ENCODE measurements around the gene CBX7. TPM values are rescaled to one million over a fixed set of nuclear protein-coding genes. Genes with fewer than 3 reads are reported as not detected.

Gene CBX7
- total RNA-seq, 1 donor from 2014 or later = 11.6 TPM

GRCh38 chr22:39114112-39114511 lies 38.4 kb downstream of the CBX7 start:
- Mint-ChIP-seq H3K4me3 (no peak overlapping the region), H3K27ac (no peak overlapping the region), H3K36me3 (ENCODE audit: low read depth) (no peaks in the 10 kb centered on the region), H3K4me1 (peaks cover 40% of the 10 kb centered on the region), H3K27me3 (no peaks in the 10 kb centered on the region), H3K9me3 (no peaks in the 10 kb centered on the region)
- DNase-seq = no peak
- intact Hi-C loops (cut with micrococcal nuclease) = loop anchor here (10.0 kb wide), 1 partner anchor 409 kb away; the partner anchor contains the start of genes GTPBP1 and JOSD1

DNA sequence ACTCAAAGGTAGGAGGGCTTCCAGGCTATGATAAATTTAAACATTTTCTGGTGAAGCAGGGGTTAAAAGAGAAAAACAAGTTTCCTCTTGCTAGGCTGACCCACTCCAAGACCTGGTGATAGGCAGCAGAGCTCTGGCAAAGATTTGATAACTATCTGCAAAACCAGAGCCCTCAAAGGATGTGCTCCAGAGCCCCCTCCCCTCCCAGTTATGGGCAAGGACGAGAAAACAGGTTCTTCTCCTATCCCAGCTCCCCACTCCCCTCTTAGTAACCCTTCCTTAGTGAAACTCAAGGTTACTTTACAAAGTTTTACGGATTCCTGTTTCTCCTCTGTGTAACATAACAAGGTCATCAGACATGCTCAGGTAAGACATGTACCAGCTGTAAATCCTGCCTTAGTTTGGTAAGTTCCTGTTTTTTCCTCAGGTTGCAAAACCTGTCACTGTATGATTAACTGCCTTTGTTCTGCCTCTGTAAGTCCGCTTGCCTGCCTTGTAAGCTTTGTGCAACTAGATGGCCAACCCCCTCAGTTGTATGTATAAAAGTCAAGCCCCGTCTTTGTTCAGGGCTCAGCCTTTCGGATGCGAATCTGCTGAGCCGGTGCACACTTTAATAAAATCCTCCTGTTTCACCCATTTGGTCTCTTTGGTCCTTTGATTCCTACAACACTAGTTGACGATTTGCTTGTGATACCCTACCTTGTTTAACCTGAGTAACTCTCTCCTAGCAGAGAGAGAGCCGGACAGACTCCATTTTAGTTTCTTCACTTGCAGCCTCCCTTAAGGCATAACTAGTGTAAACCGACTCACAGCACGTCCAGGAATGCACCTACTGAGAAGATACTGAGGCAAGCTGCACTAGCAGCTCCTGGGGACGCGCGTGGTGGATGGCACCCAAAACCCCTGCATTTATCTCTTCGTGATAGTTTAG lies 41.6 kb downstream of the CBX7 start:
- Mint-ChIP-seq H3K4me3 (no peak overlapping the region), H3K4me1 (peaks cover 16% of the 10 kb centered on the region), H3K27ac (no peak overlapping the region), H3K9me3 (no peaks in the 10 kb centered on the region), H3K27me3 (no peaks in the 10 kb centered on the region), H3K36me3 (ENCODE audit: low read depth) (no peaks in the 10 kb centered on the region)
- no peak for DNase-seq
- intact Hi-C loops (cut with micrococcal nuclease) = loop anchor here (10.0 kb wide), 1 partner anchor 406 kb away; the partner anchor contains the start of genes GTPBP1 and JOSD1

GRCh38 chr22:39109361-39109760 lies 43.1 kb downstream of the CBX7 start:
- no peaks in the 10 kb centered on the region for H3K9me3 Mint-ChIP-seq
- intact Hi-C loops (cut with micrococcal nuclease) = no loop called here
- no peaks in the 10 kb centered on the region for H3K36me3 Mint-ChIP-seq (ENCODE audit: low read depth)

DNA sequence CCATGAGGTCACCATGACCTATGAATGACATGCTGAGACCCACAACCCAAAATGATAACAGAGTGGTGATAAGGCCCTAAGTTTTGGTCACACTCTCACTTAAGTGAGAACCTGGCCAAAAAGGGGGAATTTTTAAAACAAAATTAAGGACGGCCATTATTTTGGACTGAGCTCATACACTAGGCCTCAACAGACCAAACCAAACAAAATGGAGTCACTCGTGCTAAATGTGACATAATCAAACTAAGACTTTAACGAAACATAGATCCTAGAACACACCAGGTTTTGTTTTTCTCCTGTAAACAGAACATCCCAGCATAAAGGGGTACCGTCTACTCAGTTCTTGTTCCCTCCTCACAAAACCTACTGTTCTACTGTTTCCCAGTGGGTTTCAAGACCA lies 44.0 kb downstream of the CBX7 start:
- DNase-seq = no peak
- intact Hi-C loops (cut with micrococcal nuclease) = no loop called here
- no peaks in the 10 kb centered on the region for H3K9me3 Mint-ChIP-seq
- H3K27me3 Mint-ChIP-seq = no peaks in the 10 kb centered on the region
- H3K4me1 Mint-ChIP-seq = peaks cover 4% of the 10 kb centered on the region
- peak overlapping the region; percentile 54 for H3K27ac Mint-ChIP-seq
- no peak overlapping the region for H3K4me3 Mint-ChIP-seq
- H3K36me3 Mint-ChIP-seq (ENCODE audit: low read depth) = peaks cover 2% of the 10 kb centered on the region

More at GRCh38 chr22:39109361-39109760, 43.1 kb downstream of the CBX7 start:
- Mint-ChIP-seq H3K4me1 (peaks cover 11% of the 10 kb centered on the region), H3K4me3 (no peak overlapping the region), H3K27me3 (no peaks in the 10 kb centered on the region), H3K27ac (no peak overlapping the region)
- no peak for DNase-seq

DNA sequence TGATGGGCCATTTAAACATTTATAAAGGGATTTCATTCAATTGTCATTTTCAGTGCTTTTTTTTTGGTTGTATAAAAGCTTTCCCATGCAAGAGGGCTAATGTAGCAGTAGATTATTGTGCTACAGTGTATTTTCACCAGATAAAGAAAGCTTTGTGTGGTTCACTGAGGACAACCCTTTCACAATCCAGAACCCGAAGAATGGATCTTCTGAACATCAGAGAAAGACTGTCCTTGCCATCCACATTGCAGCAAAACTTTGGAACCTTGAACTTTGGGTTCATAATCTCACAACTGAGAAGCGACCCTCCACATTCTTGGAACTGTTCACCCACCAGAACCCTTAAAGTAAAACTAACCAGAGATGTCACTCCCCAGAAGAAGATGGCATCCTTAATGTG lies 46.2 kb downstream of the CBX7 start:
- intact Hi-C loops (cut with micrococcal nuclease) = no loop called here
- no peak overlapping the region for H3K4me3 Mint-ChIP-seq
- H3K4me1 Mint-ChIP-seq = peaks cover 3% of the 10 kb centered on the region
- no peaks in the 10 kb centered on the region for H3K9me3 Mint-ChIP-seq
- H3K27me3 Mint-ChIP-seq = no peaks in the 10 kb centered on the region
- no peak for DNase-seq
- peaks cover 7% of the 10 kb centered on the region for H3K36me3 Mint-ChIP-seq (ENCODE audit: low read depth)
- no peak overlapping the region for H3K27ac Mint-ChIP-seq

DNA sequence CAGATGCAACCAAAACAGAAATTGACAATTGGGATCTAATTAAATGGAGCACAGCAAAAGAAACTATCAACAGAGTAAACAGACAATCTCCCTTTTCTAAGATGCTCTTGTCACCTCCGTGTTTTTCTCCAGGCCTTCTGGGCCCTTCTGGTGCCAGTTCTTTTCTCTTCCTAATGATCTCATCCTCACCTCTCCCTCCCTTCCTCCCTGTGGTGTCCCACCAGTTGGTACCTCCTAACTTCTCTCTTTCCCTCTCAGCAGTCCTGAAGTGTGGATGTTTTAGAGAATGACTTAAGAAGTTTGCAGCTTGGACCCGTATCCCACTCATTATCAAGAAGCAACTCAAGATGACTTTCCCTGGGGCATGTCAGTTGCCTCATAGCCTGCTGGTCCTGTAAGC lies 49.0 kb downstream of the CBX7 start:
- Mint-ChIP-seq H3K36me3 (ENCODE audit: low read depth) (peaks cover 10% of the 10 kb centered on the region), H3K4me3 (no peak overlapping the region), H3K4me1 (peaks cover 25% of the 10 kb centered on the region), H3K9me3 (no peaks in the 10 kb centered on the region), H3K27ac (no peak overlapping the region), H3K27me3 (no peaks in the 10 kb centered on the region)
- intact Hi-C loops (cut with micrococcal nuclease) = no loop called here
- DNase-seq = no peak

- H3K4me3 Mint-ChIP-seq = no peak overlapping the region
These were observed 51.3 kb downstream of the CBX7 start for GRCh38 chr22:39101226-39101625.

DNA sequence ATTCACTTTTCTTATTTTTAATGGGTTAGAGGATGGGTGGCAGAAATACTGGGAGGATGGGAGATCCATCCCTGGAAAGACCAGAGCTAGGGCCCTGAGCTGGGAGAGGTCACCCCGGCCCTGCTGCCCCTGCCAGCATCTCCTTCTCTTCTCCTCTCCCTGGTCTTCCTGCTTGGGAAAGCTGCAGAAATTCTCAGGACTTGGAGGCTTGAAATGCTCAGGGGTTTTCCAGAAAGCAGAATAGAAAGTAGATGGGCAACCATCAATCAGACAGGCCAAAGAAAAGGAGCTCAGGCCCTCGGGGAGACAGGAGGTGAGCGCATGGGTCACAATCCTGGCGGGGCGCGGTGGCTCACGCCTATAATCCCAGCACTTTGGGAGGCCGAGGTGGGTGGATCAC lies 53.9 kb downstream of the CBX7 start:
- no peaks in the 10 kb centered on the region for H3K9me3 Mint-ChIP-seq

More at GRCh38 chr22:39101226-39101625, 51.3 kb downstream of the CBX7 start:
- H3K9me3 Mint-ChIP-seq = no peaks in the 10 kb centered on the region
- DNase-seq = no peak
- H3K4me1 Mint-ChIP-seq = peaks cover 42% of the 10 kb centered on the region
- intact Hi-C loops (cut with micrococcal nuclease) = no loop called here
- H3K36me3 Mint-ChIP-seq (ENCODE audit: low read depth) = peaks cover 10% of the 10 kb centered on the region
- no peaks in the 10 kb centered on the region for H3K27me3 Mint-ChIP-seq
- peak overlapping the region; percentile 80 for H3K27ac Mint-ChIP-seq

DNA sequence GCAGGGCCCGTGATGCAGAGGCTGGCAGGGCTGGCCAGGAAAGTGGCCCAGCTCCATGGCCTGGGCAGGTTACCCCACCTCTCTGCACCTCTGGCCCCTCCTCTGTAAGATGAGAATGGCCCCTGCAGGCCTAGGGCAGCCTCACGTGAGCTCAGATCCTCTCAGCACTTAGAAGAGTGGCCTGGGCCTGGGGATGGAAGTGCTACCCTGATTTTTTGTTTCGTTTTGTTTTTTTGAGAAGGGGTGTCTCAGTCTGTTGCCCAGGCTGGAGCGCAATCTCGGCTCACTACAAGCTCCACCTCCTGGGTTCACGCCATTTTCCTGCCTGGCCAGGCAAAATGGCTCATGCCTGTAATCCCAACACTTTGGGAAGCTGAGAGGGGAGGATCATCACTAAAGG lies 54.5 kb downstream of the CBX7 start:
- H3K27me3 Mint-ChIP-seq = no peaks in the 10 kb centered on the region
- peak overlapping the region; percentile 91 for H3K27ac Mint-ChIP-seq
- intact Hi-C loops (cut with micrococcal nuclease) = loop anchor here (5.0 kb wide), 1 partner anchor 116 kb away; the partner anchor contains the start of gene APOBEC3B
- no peaks in the 10 kb centered on the region for H3K9me3 Mint-ChIP-seq
- H3K4me3 Mint-ChIP-seq = peak overlapping the region; percentile 83
- peaks cover 65% of the 10 kb centered on the region for H3K4me1 Mint-ChIP-seq
- peaks cover 7% of the 10 kb centered on the region for H3K36me3 Mint-ChIP-seq (ENCODE audit: low read depth)
- peak; percentile 63 for DNase-seq

More for the DNA sequence above, 53.9 kb downstream of the CBX7 start:
- peak overlapping the region; percentile 90 for H3K27ac Mint-ChIP-seq
- peak overlapping the region; percentile 69 for H3K4me3 Mint-ChIP-seq
- intact Hi-C loops (cut with micrococcal nuclease) = loop anchor here (5.0 kb wide), 1 partner anchor 116 kb away; the partner anchor contains the start of gene APOBEC3B
- H3K36me3 Mint-ChIP-seq (ENCODE audit: low read depth) = peaks cover 11% of the 10 kb centered on the region
- H3K27me3 Mint-ChIP-seq = no peaks in the 10 kb centered on the region
- DNase-seq = no peak
- peaks cover 61% of the 10 kb centered on the region for H3K4me1 Mint-ChIP-seq

DNA sequence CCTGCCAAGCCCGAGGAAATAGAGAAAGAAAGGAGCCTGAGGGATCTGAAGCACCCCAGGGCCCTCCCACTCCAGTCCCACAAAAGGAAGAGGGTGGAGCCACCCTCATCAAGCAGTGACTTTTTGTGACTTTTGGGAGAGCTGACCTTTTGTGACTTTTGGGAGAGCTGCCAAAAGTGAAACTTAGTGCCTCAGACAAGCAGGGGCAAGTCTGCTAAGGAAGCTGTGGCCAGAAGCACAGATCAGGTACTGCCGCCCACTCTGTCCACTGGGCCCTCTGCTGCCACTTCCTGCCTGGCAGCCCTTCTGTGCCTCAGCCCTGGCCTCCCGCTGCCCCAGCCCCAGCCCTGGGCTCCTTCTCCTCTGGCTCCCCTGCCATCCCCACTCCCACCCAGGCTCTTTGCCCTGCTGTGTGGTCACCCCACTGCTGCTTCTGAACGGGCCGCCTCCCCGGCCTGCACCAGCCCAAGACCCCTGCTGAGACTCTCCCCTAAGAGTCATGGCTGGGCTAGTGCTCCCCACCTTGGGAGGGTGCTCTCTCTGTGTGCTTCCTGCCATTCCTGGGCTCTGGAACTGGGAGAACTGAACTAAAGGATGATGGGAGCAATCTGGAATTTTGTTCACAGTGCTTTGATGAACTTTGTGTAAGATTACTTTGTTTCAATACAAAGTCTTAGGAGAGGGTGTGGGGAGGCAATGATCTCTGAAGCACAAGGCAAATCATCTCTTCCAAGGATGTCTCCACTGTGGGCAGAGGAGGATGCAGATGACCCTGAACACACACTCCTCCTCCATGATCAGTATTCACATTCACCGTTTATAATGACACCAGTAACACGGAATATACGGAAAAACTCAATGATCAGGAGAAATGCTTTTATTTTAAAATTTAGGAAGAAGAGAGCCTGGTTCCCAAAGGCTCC lies 55.1 kb downstream of the CBX7 start, which contains the start of gene APOBEC3H:
TSS of gene APOBEC3H (plus strand) at position 147 of the 923 bp plus-strand sequence. CDS start 3,035 bp downstream, outside the sequence.
- peak; percentile 84 for DNase-seq
- Mint-ChIP-seq H3K27me3 (no peaks in the 10 kb centered on the region), H3K9me3 (no peaks in the 10 kb centered on the region), H3K36me3 (ENCODE audit: low read depth) (peaks cover 5% of the 10 kb centered on the region), H3K4me1 (peaks cover 71% of the 10 kb centered on the region), H3K4me3 (peak within 1 kb of the TSS; percentile 83), H3K27ac (peak within 1 kb of the TSS; percentile 91)
- intact Hi-C loops (cut with micrococcal nuclease) = loop anchor here (5.0 kb wide), 1 partner anchor 115 kb away; the partner anchor contains the start of gene APOBEC3B

- peak overlapping the region; percentile 91 for H3K27ac Mint-ChIP-seq
These were observed 56.5 kb downstream of the CBX7 start for GRCh38 chr22:39095971-39096370.

GRCh38 chr22:39094717-39095389 lies 57.6 kb downstream of the CBX7 start:
- DNase-seq = peak; percentile 78
- Mint-ChIP-seq H3K36me3 (ENCODE audit: low read depth) (peaks cover 4% of the 10 kb centered on the region), H3K9me3 (no peaks in the 10 kb centered on the region), H3K4me1 (peaks cover 86% of the 10 kb centered on the region), H3K27ac (peak overlapping the region; percentile 91), H3K4me3 (peak overlapping the region; percentile 63), H3K27me3 (no peaks in the 10 kb centered on the region)
- intact Hi-C loops (cut with micrococcal nuclease) = loop anchor here (5.0 kb wide), 1 partner anchor 113 kb away; the partner anchor contains the start of gene APOBEC3B

More at GRCh38 chr22:39095971-39096370, 56.5 kb downstream of the CBX7 start:
- no peaks in the 10 kb centered on the region for H3K27me3 Mint-ChIP-seq
- peaks cover 83% of the 10 kb centered on the region for H3K4me1 Mint-ChIP-seq
- intact Hi-C loops (cut with micrococcal nuclease) = loop anchor here (5.0 kb wide), 1 partner anchor 114 kb away; the partner anchor contains the start of gene APOBEC3B
- peak overlapping the region; percentile 40 for H3K4me3 Mint-ChIP-seq
- no peaks in the 10 kb centered on the region for H3K9me3 Mint-ChIP-seq
- no peak for DNase-seq
- H3K36me3 Mint-ChIP-seq (ENCODE audit: low read depth) = peaks cover 4% of the 10 kb centered on the region

Data from activated CD4-positive, alpha-beta T cell treated with anti-CD3 and anti-CD28 coated beads, Interleukin-2, amount 10 ng/mL, durations not matched to agents 24 days and 14 days (primary cell).